Fibroblast of lung (primary cell): ENCODE data around the gene EFCC1. TPM values are rescaled to one million over a fixed set of nuclear protein-coding genes. Genes with fewer than 3 reads are reported as not detected.

Experiments
- DNase-seq, 2 donors: peaks; one replicate each; pipeline versions ENCODE4 v3.0.0 to v3.0.0-alpha.2; 2010; ENCODE audit warnings: low read depth in 2 of 2
- H2AFZ ChIP-seq: 2 replicates; pipeline ENCODE4 v1.5.1; 2012; ENCODE audit warnings: low read length, control low read depth, inconsistent platforms
- H3K27ac ChIP-seq: 2 replicates; pipeline ENCODE4 v1.5.1; 2011; ENCODE audit warnings: low read length, control low read depth; ENCODE audit not compliant: insufficient read depth
- H3K27me3 ChIP-seq: 2 replicates; pipeline ENCODE4 v1.5.1; 2011; ENCODE audit warnings: mild to moderate bottlenecking, low read length; ENCODE audit not compliant: control insufficient read depth, insufficient read depth
- H3K36me3 ChIP-seq: 2 replicates; pipeline ENCODE4 v1.5.1; 2011; ENCODE audit warnings: low read length; ENCODE audit not compliant: control insufficient read depth, insufficient read depth
- H3K4me1 ChIP-seq: 2 replicates; pipeline ENCODE4 v1.5.1; 2011; ENCODE audit warnings: low read length; ENCODE audit not compliant: control insufficient read depth, insufficient read depth; ENCODE audit errors: extremely low read depth
- H3K4me2 ChIP-seq: 2 replicates; pipeline ENCODE4 v1.5.1; 2011; ENCODE audit warnings: low read length, control low read depth; ENCODE audit not compliant: insufficient read depth; ENCODE audit errors: extremely low read depth
- H3K4me3 ChIP-seq, 4 experiments: fragments of 200-600 bp in 1 of 4; sonication (generic) in 1 of 4; replicated peaks in 1 of 4; 2 replicates each; pipeline ENCODE4 v1.5.1; 2011 to 2016; ENCODE audit warnings: low read length in 4 of 4, low read depth in 3 of 4, mild to moderate bottlenecking in 3 of 4, control low read depth in 2 of 4, inconsistent platforms in 1 of 4, mixed read lengths in 1 of 4; ENCODE audit not compliant: insufficient read depth in 1 of 4; ENCODE audit errors: control extremely low read depth in 1 of 4
- H3K79me2 ChIP-seq: 2 replicates; pipeline ENCODE4 v1.5.1; 2012; ENCODE audit warnings: mild to moderate bottlenecking, low read length, inconsistent platforms; ENCODE audit not compliant: control insufficient read depth, insufficient read depth
- H3K9ac ChIP-seq: 2 replicates; pipeline ENCODE4 v1.5.1; 2011; ENCODE audit warnings: mild to moderate bottlenecking, low read length, control low read depth; ENCODE audit not compliant: insufficient read depth
- H3K9me3 ChIP-seq: 2 replicates; pipeline ENCODE4 v1.5.1; 2012; ENCODE audit warnings: low read depth, low read length; ENCODE audit not compliant: control insufficient read depth, insufficient read depth
- H4K20me1 ChIP-seq: 2 replicates; pipeline ENCODE4 v1.5.1; 2011; ENCODE audit warnings: low read length; ENCODE audit not compliant: control insufficient read depth, insufficient read depth; ENCODE audit errors: extremely low read depth
- CTCF ChIP-seq, 2 donors: IDR thresholded peaks in 1 of 2; conservative IDR thresholded peaks in 1 of 2; 1 replicate in 1 of 2; 2 replicates in 1 of 2; pipeline ENCODE4 v1.5.1; 2011 to 2012; ENCODE audit warnings: low read length in 2 of 2, control low read depth in 1 of 2, inconsistent platforms in 1 of 2, low read depth in 1 of 2, mild to moderate bottlenecking in 1 of 2
- EZH2 ChIP-seq: IDR thresholded peaks from 2 replicates; pipeline ENCODE4 v1.5.1; 2012; ENCODE audit warnings: low read length, control low read depth, mild to moderate bottlenecking; ENCODE audit errors: missing control alignments
- polyA plus RNA-seq, 2 donors: library from polyadenylated mRNA; depleted of rRNA in 1 of 2; stranded (reverse) in 1 of 2; unstranded in 1 of 2; fragments of >200 nt; gene quantifications; 2 replicates each; pipeline ENCODE4 v1.2.1, GENCODE V29; 2011 to 2012; ENCODE audit warnings: missing spikeins in 1 of 2
- total RNA-seq: library from RNA; depleted of rRNA; stranded (reverse); fragments of >200 nt; gene quantifications from 2 replicates; pipeline ENCODE4 v1.2.1, GENCODE V29; 2014

The EFCC1 gene
- total and polyA plus RNA-seq, 2 donors (not counting 1 experiment from before 2014, with no cell fraction given), result not detected

GRCh38 chr3:129007792-129008191, 6.7 kb downstream of the EFCC1 start:
- Histone ChIP-seq H3K27me3 (peaks cover 18% of the 10 kb centered on the region), H3K9me3 (no peaks in the 10 kb centered on the region), H3K79me2 (no peaks in the 10 kb centered on the region), H4K20me1 (no peaks in the 10 kb centered on the region), H3K4me2 (no peak overlapping the region), H3K27ac (no peak overlapping the region), H3K4me1 (peaks cover 5% of the 10 kb centered on the region), H2AFZ (no peak overlapping the region), H3K9ac (no peak overlapping the region), H3K4me3 (no peak overlapping the region), H3K36me3 (no peaks in the 10 kb centered on the region)
- no peak for DNase-seq
- TF ChIP-seq EZH2, result no peak
- no peak for TF ChIP-seq CTCF (conservative IDR thresholded peaks at IDR 0.05 in 1 of 2, IDR thresholded peaks at IDR 0.05 in 1 of 2; ENCODE audit: low read depth in 1 of 2, low read length in 2 of 2)

DNA sequence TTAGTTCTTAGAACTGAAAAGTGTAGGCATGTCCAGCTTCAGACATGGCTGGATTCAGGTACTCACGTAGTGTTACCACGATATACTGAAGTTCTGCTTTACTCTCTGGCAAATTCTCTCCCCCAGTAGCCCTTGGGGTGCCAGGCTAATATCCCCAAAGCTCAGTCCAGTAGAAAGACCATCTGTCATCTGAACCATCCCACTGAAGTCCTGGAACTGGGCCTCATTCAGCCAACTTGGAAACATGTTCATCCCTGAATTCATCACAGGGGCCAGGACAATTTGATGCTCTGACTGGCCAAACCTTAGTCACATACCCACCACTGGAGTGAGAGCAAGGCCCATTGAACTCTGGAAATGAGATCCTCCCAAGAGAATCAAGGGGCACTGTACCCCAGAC, 8.2 kb downstream of the EFCC1 start:
- H3K4me3 ChIP-seq, result no peak overlapping the region
- no peak for DNase-seq

DNA sequence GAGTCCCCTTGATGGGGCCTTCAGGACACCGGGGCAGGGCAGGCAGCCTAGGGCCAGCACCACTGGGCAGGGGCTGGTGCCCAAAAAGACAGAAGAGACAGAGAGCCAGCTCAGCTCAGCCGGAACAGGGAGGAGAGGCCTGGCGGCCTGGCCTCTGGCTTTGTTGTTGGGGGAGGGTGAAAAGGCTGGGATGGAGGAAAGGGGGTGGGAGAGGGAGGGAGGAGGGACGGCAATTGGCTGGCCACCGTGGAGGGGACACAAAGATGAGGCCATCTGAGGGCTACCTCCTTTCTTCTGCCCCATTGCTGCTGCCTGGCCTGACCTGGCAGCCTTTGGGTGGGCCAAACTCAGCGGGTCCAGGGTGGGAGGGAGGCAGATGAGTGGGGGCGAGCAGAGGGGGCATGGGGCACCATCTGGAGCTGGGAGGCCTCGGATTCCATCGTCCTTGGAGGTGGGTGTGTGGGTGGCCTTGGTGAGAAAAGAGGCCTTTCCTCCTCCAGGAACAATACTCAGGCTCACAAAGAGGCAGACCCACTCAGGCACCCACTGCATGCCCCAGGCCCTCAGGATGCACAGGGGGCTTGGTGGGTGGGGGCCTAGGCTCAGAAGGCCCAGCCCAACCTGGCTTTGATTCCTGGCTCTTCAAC, 9.3 kb downstream of the EFCC1 start:
- Histone ChIP-seq H3K4me1 (peaks cover 2% of the 10 kb centered on the region), H3K9ac (no peak overlapping the region), H3K4me2 (no peak overlapping the region), H3K36me3 (no peaks in the 10 kb centered on the region), H3K9me3 (no peaks in the 10 kb centered on the region), H3K79me2 (no peaks in the 10 kb centered on the region), H2AFZ (no peak overlapping the region), H3K27ac (no peak overlapping the region), H3K4me3 (no peak overlapping the region), H4K20me1 (no peaks in the 10 kb centered on the region), H3K27me3 (peaks cover 3% of the 10 kb centered on the region)
- DNase-seq, result no peak
- no peak for TF ChIP-seq CTCF (conservative IDR thresholded peaks at IDR 0.05 in 1 of 2, IDR thresholded peaks at IDR 0.05 in 1 of 2; ENCODE audit: low read depth in 1 of 2, low read length in 2 of 2)
- no peak for TF ChIP-seq EZH2

More for the DNA sequence above, 8.2 kb downstream of the EFCC1 start:
- no peak overlapping the region for H3K27ac ChIP-seq
- no peak overlapping the region for H2AFZ ChIP-seq
- no peak overlapping the region for H3K9ac ChIP-seq
- TF ChIP-seq CTCF (conservative IDR thresholded peaks at IDR 0.05 in 1 of 2, IDR thresholded peaks at IDR 0.05 in 1 of 2; ENCODE audit: low read depth in 1 of 2, low read length in 2 of 2) (no peak), EZH2 (no peak)
- no peaks in the 10 kb centered on the region for H3K9me3 ChIP-seq
- no peaks in the 10 kb centered on the region for H3K79me2 ChIP-seq
- no peak overlapping the region for H3K4me2 ChIP-seq
- H3K36me3 ChIP-seq, result no peaks in the 10 kb centered on the region
- H4K20me1 ChIP-seq, result no peaks in the 10 kb centered on the region
- peaks cover 5% of the 10 kb centered on the region for H3K4me1 ChIP-seq
- H3K27me3 ChIP-seq, result peaks cover 7% of the 10 kb centered on the region
